Heart left ventricle (tissue), 16 donors: ENCODE measurements around the gene RNF217. TPM values are rescaled to one million over a fixed set of nuclear protein-coding genes. Genes with fewer than 3 reads are reported as not detected.

Source experiments
- ATAC-seq, 4 donors: fragments of 200-7000 bp; cut with Tn5 transposase; one replicate each; pipeline ENCODE4 v1.9.1; 2020 to 2022; ENCODE audit warnings: moderate library complexity in 4 of 4, mild to moderate bottlenecking in 3 of 4, moderate number of reproducible peaks in 1 of 4
- DNase-seq, 5 donors: peaks; one replicate each; pipeline ENCODE4 v3.0.0-alpha.2; 2020
- H3K27ac ChIP-seq, 12 donors: fragments of 200-600 bp; sonication (generic) in 4 of 12; one replicate each; pipeline versions ENCODE4 v1.5.0 to v1.8.0; 2016 to 2022; ENCODE audit warnings: mild to moderate bottlenecking in 2 of 12
- H3K27me3 ChIP-seq, 9 donors: fragments of 200-600 bp; sonication (generic) in 2 of 9; one replicate each; pipeline versions ENCODE4 v1.5.1 to v1.8.0; 2016 to 2022; ENCODE audit warnings: mild to moderate bottlenecking in 3 of 9
- H3K36me3 ChIP-seq, 9 donors: fragments of 200-600 bp; sonication (generic) in 2 of 9; one replicate each; pipeline versions ENCODE4 v1.5.0 to v1.8.0; 2018 to 2022; ENCODE audit warnings: mild to moderate bottlenecking in 2 of 9
- H3K4me1 ChIP-seq, 12 donors: fragments of 200-600 bp; sonication (generic) in 4 of 12; one replicate each; pipeline versions ENCODE4 v1.5.0 to v1.8.0; 2016 to 2022; ENCODE audit warnings: mild to moderate bottlenecking in 3 of 12
- H3K4me3 ChIP-seq, 12 donors: fragments of 200-600 bp; sonication (generic) in 4 of 12; one replicate each; pipeline versions ENCODE4 v1.5.0 to v1.8.0; 2017 to 2022; ENCODE audit warnings: mild to moderate bottlenecking in 9 of 12, moderate library complexity in 4 of 12
- H3K9me3 ChIP-seq, 12 donors: fragments of 200-600 bp; sonication (generic) in 4 of 12; one replicate each; pipeline versions ENCODE4 v1.5.0 to v1.8.0; 2016 to 2022; ENCODE audit warnings: mild to moderate bottlenecking in 1 of 12
- POLR2A ChIP-seq, 2 donors: fragments of 450-650 bp; IDR thresholded peaks; one replicate each; pipeline ENCODE4 v1.6.1; 2017; ENCODE audit warnings: antibody characterized with exemption in 2 of 2, mild to moderate bottlenecking in 2 of 2, moderate library complexity in 2 of 2
- WGBS, 4 donors: extraction: QIAGEN DNeasy Blood & Tissue Kit in 2 of 4; methylation state at CpG; one replicate each; pipeline versions ENCODE4 v1.1.5 to v1.1.7; 2013 to 2018; 5-methylcytosine and 5-hydroxymethylcytosine counted together
- intact Hi-C, 10 donors: fragments of 100-400 bp; cut with DNase I; formaldehyde crosslinking; loops; one replicate each; pipeline versions ENCODE4 v1.11.1 to v1.14.2; 2022
- polyA plus RNA-seq, 2 donors: library from polyadenylated mRNA; stranded (reverse); fragments of 200-250 nt; gene quantifications; one replicate each; pipeline ENCODE4 v1.2.3, GENCODE V29; 2013
- total RNA-seq, 9 donors: library from RNA; depleted of rRNA in 2 of 9; stranded (reverse); fragments of >200 nt in 2 of 9; fragmentation: NEBNext Ultra II Directional in 3 of 9; extraction: Animal tissue kit (Norgen Biotek cat#: 25700) in 3 of 9; gene quantifications; one replicate each; pipeline versions ENCODE4 v1.1.0 to v1.2.4, GENCODE V29; 2016 to 2023
- TF ChIP-seq, protein P1 (sequence below), 12 donors: fragments of 200-600 bp; sonication (generic) in 4 of 12; IDR thresholded peaks; one replicate each; pipeline versions ENCODE4 v1.5.0 to v1.8.0; 2018 to 2022; ENCODE audit warnings: antibody characterized with exemption in 12 of 12, mild to moderate bottlenecking in 5 of 12
- donor health status: ischemic (EF 13 %, LVEDD 7.1; RV severe dilation, severe dysfunction).
- donor health status: healthy with polysubstance abuse.
- donor health status: DM: no; HTN: yes; CAD: no.
- donor health status: DM: no; HTN: no; CAD: no.
- donor health status: ischemic (EF 25% LVEDD 6.9; RV normal size, moderate dysfunction).
- donor health status: ischemic (EF 25% LVEDD 5.7; RV mildly dilated, moderate dysfunction).
- donor health status: healthy.
- donor health status: DM: yes; HTN: yes; CAD: no.
- donor health status: ischemic (EF 35%, LVEDD 5.7; RV mildly dilated, moderate dysfunction).
- donor health status: nonischemic (EF 11% LVEDD 7.7; RV severe dilation, severe dysfunction).
- donor health status: DM: yes; HTN: yes; CAD: no.
- donor health status: PGD.
- donor health status: ischemic (EF 29% LVEDD 5.4; RV normal size, mild dysfunction).
- donor health status: nonischemic (EF 23%, LVEDD 6.1; RV moderate dilation, normal function).

RNF217 gene
- total and polyA plus RNA-seq, 11 donors: 2.2 to 21.6 (median 13.9) TPM

GRCh38 chr6:124986164-124986563 is 23.9 kb downstream of the RNF217 start:
- intact Hi-C loops: no loop called here
- no peak for ATAC-seq
- TF ChIP-seq, protein P1, sequence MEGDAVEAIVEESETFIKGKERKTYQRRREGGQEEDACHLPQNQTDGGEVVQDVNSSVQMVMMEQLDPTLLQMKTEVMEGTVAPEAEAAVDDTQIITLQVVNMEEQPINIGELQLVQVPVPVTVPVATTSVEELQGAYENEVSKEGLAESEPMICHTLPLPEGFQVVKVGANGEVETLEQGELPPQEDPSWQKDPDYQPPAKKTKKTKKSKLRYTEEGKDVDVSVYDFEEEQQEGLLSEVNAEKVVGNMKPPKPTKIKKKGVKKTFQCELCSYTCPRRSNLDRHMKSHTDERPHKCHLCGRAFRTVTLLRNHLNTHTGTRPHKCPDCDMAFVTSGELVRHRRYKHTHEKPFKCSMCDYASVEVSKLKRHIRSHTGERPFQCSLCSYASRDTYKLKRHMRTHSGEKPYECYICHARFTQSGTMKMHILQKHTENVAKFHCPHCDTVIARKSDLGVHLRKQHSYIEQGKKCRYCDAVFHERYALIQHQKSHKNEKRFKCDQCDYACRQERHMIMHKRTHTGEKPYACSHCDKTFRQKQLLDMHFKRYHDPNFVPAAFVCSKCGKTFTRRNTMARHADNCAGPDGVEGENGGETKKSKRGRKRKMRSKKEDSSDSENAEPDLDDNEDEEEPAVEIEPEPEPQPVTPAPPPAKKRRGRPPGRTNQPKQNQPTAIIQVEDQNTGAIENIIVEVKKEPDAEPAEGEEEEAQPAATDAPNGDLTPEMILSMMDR (IDR thresholded peaks at IDR 0.05): no peak
- no peak for TF ChIP-seq POLR2A (IDR thresholded peaks at IDR 0.05)

GRCh38 chr6:124987291-124987690 is 25.1 kb downstream of the RNF217 start:
- H3K4me1 ChIP-seq: peaks cover 0 to 31% (median 6%) of the 10 kb centered on the region in 12 donors
- intact Hi-C loops: no loop called here
- no peak for TF ChIP-seq POLR2A (IDR thresholded peaks at IDR 0.05)

More at GRCh38 chr6:124986164-124986563, 23.9 kb downstream of the RNF217 start:
- peaks cover 0 to 25% (median 4%) of the 10 kb centered on the region in 12 donors for H3K4me1 ChIP-seq
- H3K9me3 ChIP-seq: no peaks in the 10 kb centered on the region
- H3K27ac ChIP-seq: no peak overlapping the region
- no peak for DNase-seq
- no peaks in the 10 kb centered on the region for H3K27me3 ChIP-seq
- no peak overlapping the region for H3K4me3 ChIP-seq
- H3K36me3 ChIP-seq: no peaks in the 10 kb centered on the region

DNA sequence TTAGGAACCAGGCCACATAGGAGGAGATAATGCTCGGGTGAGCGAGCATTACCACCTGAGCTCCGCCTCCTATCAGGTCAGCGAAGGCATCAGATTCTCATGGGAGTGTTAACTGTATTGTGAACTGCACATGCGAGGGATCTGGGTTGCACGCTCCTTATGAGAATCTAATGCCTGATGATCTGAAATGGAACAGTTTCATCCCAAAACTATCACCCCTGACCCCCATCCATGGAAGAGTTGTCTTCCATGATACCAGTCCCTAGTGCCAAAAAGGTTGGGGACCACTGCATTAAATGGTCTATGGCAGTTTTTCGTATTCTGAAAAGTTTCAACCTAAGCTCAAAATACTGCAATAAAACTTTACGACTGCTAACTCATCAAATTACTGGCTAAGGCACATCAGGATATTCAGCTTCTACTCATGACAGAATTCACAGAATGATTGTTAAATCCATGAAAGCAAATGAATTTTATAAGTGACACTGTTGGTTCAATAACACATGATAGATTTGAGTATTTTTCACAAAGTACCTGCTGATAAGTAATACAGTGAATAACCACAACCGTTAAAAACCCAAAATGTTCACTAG is 25.9 kb downstream of the RNF217 start:
- Histone ChIP-seq H3K4me3 (no peak overlapping the region), H3K36me3 (no peaks in the 10 kb centered on the region), H3K27ac (no peak overlapping the region), H3K27me3 (no peaks in the 10 kb centered on the region), H3K4me1 (peaks cover 0 to 31% (median 6%) of the 10 kb centered on the region in 12 donors), H3K9me3 (no peaks in the 10 kb centered on the region)
- TF ChIP-seq, protein P1 (IDR thresholded peaks at IDR 0.05): no peak
- TF ChIP-seq POLR2A (IDR thresholded peaks at IDR 0.05): no peak
- intact Hi-C loops: no loop called here
- no peak for DNase-seq
- ATAC-seq: no peak
- 96 to 99% (median 98%) methylated on average over 9 of the region's 9 CpGs for WGBS, 4 donors

More at GRCh38 chr6:124987291-124987690, 25.1 kb downstream of the RNF217 start:
- H3K27ac ChIP-seq: no peak overlapping the region
- no peaks in the 10 kb centered on the region for H3K9me3 ChIP-seq
- no peaks in the 10 kb centered on the region for H3K27me3 ChIP-seq
- WGBS, 4 donors: 80 to 91% (median 86%) methylated on average over 1 of the region's 1 CpG
- no peak for ATAC-seq
- DNase-seq: no peak
- H3K4me3 ChIP-seq: no peak overlapping the region
- H3K36me3 ChIP-seq: no peaks in the 10 kb centered on the region

DNA sequence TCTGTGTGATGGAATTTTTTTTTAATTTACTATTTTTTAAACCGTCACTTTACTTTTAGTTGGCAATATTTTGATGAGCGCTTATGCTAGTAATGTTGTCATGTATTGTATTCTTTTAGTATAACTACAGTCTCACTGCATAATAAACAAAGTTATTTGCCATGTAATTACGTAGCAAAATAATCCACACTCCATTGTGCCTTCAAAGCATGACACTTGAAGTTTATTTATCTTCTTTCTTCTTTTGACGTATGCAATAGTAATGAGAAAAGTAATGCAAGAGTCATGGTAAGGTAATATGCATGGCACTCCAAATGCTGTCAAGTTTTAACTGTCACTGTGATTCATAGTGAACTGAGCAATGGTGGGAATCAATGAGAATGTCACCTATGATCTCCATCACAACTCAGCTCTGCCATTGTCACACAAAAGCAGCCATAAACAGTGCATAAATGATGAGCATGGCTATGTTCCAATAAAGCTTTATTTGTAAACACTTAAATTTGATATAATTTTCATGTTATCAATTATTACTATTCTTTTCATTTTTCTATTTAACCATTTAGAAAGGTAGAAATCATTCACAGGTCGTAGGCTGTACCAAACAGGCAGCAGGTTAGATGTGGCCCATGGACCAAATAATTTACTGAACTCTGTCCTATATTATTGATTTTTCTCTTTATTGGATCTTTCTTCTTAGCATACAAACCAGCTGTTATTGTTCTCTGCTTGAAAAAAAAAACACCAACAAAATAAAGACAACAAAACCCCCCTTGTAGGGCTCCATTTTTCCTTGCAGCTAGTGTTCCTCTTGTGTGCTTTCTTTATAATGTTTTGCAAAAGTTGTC is 27.1 kb downstream of the RNF217 start:
- no peaks in the 10 kb centered on the region for H3K9me3 ChIP-seq
- intact Hi-C loops: no loop called here
- TF ChIP-seq, protein P1 (IDR thresholded peaks at IDR 0.05): no peak
- no peak for TF ChIP-seq POLR2A (IDR thresholded peaks at IDR 0.05)
- ATAC-seq (no peak), DNase-seq (no peak)
- H3K27ac ChIP-seq: no peak overlapping the region
- WGBS, 4 donors: 84 to 97% (median 92%) methylated on average over 5 of the region's 5 CpGs
- no peaks in the 10 kb centered on the region for H3K36me3 ChIP-seq
- H3K4me1 ChIP-seq: peaks cover 0 to 24% (median 5%) of the 10 kb centered on the region in 12 donors
- no peak overlapping the region for H3K4me3 ChIP-seq
- no peaks in the 10 kb centered on the region for H3K27me3 ChIP-seq
